ENCODE data around the gene TMEM43.

The TMEM43 gene

DNA sequence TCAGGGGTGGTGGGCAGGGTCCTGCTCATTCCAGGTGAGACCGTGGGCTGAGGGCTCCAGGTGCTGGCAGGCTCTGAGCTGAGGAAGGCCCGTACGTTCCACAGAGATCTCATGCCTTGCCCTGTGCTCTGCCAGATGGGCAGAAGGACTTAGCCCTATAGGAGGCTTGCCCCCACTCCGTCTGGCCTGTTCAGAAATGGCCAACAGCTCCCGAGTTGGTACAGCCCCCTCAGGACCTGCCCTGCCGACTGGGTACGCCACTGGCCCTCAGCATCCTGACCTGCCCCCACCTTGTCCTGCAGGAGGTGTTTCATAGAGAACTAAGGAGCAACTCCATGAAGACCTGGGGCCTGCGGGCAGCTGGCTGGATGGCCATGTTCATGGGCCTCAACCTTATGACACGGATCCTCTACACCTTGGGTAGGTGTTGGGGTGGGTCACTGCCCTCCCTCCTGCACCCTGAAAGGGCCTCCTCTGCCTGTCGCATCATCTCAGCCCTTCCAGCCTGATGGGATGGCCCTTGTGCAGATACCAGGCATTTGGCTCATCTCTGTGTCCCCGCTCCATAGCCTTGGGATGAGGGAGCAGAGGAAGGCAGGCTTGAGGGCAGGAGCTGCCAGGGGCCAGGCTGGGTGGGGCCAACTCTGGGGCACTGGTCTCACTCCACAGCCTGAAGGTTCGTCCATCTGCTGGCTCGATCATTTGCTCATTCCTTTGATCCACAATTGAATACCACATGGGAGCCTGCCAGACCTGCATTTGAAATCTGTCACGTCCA lies 14.2 kb downstream of the TMEM43 start:
- no peak for DNase-seq

DNA sequence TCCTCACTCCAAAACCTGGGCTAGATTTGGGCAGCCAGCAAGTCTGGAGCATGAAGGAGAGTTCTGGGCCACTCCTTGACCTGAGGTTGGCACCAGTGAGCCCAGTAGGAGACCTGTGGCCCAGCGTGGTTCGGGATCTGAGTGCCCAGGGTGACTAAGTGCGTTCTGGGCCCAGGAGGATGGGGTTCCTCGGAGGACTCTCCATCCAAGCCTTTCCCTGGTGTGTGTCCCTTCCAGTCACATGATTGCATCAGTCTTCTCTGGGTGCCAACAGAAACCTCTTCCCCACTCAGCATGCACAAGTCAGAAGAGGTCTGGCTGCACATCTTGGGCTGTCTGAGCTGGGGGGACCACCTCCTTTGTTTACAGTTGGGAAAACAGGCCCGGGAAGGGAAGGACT lies 14.9 kb downstream of the TMEM43 start:
- no peak for DNase-seq

GRCh38 chr3:14140668-14141067 lies 15.8 kb downstream of the TMEM43 start:
- no peak for DNase-seq

- DNase-seq, result no peak
Observed at GRCh38 chr3:14141144-14141543, 16.3 kb downstream of the TMEM43 start.

DNA sequence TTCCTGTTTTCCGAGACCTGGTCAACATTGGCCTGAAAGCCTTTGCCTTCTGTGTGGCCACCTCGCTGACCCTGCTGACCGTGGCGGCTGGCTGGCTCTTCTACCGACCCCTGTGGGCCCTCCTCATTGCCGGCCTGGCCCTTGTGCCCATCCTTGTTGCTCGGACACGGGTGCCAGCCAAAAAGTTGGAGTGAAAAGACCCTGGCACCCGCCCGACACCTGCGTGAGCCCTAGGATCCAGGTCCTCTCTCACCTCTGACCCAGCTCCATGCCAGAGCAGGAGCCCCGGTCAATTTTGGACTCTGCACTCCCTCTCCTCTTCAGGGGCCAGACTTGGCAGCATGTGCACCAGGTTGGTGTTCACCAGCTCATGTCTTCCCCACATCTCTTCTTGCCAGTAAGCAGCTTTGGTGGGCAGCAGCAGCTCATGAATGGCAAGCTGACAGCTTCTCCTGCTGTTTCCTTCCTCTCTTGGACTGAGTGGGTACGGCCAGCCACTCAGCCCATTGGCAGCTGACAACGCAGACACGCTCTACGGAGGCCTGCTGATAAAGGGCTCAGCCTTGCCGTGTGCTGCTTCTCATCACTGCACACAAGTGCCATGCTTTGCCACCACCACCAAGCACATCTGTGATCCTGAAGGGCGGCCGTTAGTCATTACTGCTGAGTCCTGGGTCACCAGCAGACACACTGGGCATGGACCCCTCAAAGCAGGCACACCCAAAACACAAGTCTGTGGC lies 16.9 kb downstream of the TMEM43 start:
- DNase-seq, result no peak

- DNase-seq, result no peak
Observed at GRCh38 chr3:14142567-14143270, 17.9 kb downstream of the TMEM43 start.

DNA sequence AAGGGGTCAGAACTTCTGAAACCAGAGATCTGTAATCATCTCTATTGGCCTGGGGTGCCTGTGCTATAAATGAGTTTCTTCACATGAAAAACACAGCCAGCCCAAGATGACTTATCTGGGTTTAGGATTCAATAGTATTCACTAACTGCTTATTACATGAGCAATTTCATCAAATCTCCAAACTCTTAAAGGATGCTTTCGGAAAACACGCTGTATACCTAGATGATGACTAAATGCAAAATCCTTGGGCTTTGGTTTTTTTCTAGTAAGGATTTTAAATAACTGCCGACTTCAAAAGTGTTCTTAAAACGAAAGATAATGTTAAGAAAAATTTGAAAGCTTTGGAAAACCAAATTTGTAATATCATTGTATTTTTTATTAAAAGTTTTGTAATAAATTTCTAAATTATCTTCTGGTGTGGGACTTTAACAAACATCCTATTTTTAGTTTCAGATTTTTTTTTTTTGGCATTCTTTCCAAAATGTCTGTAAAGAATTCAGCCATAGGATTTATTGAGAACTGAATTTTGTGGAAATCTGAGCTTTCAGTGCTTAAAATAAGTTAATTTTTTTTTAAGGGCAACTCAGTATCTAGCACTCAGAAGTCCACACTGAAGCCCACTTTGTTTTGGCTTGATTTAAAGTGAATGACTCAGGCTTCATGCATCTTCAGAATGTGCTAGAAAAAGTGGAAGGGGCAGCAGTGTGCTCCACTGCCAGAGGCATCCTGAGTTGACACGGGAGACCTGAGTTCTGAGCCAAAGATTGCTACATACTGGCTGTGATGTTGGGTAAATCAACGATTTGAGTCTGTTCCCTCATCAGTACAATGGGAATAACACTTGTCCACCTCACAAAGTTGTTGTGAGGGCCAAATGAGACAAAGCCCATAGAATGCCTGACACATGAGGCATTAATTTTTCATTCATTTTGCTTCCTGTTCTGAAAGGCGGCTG lies 18.7 kb downstream of the TMEM43 start:
- DNase-seq, result no peak

DNA sequence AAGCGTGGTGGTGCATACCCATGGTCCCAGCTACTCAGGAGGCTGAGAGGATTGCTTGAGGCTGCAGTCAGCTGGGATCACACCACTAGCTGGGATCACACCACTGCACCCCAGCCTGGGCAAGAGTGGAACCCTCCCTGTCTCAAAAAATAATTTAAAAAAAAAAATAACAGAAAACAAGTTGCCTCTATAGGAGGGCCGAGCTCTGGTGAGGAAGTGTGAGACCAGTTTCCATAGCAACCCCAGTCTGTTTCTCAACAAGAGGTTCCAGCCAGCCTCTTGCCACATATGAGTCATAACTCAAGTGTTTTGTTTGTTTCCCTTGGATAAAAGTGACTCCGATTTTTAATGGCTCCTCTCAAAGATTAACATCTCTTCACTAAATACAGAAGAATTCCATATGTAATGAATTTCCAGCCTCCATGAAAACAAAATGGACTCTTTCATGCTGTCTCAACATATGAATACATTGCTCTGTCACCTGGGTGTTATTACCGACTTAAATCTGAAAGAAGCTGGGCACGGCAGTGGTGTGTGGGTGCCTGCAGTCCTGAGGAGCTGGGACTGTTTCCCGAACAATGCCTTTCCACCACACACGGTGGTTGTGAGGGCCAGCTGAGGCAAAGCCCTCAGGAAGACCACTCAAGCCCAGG lies 19.7 kb downstream of the TMEM43 start:
- peak; percentile 96 for DNase-seq

DNA sequence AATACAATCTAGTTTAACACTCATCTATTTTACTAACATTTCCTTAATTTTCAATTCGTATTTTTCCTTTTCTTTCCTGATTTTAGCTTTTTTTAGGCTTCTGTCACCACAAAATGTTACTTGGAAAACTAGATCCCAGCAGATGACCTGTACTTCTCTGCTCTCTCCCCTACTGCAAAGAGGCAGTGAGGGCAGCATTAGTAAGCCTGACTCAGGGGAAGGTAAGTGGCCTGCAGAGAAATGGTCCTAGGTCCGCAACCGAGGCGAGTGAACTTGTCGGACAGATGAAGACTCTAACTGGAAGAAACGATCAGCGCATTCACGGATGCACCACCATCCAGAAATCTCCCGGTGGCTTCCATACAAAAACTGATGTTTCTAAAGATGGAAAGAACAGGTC lies 20.4 kb downstream of the TMEM43 start:
- no peak for DNase-seq

- no peak for DNase-seq
Observed at GRCh38 chr3:14145670-14146380, 21.0 kb downstream of the TMEM43 start.

DNA sequence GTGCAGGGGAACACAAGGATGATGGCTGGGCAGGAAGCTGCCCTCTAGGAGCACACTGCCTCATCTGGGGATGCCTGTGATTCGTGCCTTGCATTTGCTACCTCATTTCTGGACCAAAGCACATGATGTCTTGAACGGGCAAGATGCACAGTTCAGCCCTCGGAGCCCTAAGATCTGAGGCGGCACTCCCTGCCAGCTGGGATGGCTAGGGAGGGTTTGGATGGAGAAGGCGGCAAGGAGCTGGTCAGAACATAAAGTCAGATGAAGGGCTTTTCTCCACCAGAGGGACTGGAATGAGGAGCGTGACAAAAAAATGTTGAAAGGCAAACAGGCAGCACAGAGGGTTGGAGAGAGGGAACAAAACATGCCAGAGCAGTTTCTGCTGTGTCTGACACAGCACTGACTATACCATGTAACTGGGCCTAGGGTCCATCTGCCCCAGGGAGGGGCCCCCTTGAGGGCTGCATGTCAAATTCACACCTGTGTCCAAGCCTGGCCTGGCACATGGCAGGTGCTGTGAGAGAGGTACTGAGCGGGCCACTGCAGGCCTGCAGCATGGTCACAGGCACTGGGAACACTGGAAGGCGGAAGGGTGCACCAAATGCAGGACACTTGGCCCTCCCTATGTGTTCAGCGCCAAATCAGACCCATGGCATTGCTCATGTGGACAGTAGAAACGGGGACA lies 21.7 kb downstream of the TMEM43 start:
- DNase-seq, result no peak

DNA sequence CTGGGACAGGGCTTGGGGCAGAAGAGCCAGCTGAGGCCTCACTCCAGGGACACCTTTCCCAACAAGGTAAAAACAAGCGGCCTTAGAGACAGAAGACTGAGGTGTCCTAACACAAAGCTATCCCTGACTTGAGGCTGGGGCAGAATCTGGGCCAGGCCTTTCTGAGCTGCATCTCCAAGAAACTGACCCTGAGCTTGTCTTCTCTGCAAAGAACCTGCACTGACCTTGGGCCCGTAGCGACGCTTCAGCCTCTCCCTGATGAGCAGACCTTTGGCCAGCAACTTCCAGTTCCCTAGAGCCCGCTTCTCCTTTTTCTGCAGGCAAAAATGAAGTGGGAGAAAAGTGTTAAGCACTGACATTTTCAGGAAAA lies 22.2 kb downstream of the TMEM43 start:
- DNase-seq, result no peak

- no peak for DNase-seq
Observed at GRCh38 chr3:14147617-14148016, 22.8 kb downstream of the TMEM43 start.

GRCh38 chr3:14148041-14148985 lies 23.5 kb downstream of the TMEM43 start:
- DNase-seq, result peak; percentile 17

DNA sequence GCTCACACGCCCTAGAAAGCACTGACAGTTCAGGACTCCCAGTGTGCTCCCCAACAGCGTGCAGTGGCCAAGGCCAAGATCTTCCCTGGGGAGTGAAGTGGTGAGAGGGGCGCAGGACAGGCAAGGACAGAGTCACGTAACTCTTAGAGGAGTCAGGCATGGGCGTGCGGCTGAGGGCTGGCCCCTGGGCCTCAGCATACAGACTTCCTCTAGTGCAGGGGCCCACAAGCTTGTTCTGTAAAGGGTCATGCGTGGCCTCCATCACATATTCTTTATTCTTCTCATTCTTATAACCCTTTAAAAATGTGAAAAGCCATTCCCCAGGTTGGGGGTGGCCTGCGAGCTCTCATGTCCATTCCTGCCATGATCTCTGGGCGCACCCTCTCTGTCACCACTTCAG lies 25.2 kb downstream of the TMEM43 start:
- DNase-seq, result no peak

- no peak for DNase-seq
Observed at GRCh38 chr3:14150491-14151230, 25.8 kb downstream of the TMEM43 start.

DNA sequence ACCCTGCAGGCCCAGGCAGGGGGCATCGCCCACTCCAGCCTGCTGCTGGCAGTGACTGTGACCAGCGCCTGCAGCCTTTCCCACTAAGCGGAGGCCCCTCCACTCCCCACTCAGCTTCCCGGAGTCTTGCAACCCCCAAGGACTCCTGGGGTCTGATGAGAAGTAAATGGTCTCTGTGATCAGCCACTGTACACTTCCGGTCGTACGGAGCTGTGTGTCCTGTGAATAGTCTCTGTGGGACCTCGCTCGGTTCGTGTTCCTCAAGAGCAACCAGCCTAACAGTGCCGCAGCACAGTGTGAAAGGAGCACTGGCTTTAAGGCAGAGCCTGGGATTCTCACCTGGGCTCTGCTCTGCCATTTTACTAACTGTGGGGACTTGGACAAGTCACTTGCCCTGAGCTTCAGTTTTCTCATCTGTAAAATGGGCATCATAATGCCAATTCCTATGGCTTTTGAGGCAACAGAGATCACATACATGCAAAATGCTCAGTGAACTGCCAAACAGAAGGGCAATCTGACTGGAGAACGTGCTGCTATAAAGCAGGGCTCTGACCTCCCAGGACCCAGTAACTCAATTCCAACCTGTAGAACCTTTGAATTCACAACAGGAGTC lies 26.7 kb downstream of the TMEM43 start:
- DNase-seq, result no peak

DNA sequence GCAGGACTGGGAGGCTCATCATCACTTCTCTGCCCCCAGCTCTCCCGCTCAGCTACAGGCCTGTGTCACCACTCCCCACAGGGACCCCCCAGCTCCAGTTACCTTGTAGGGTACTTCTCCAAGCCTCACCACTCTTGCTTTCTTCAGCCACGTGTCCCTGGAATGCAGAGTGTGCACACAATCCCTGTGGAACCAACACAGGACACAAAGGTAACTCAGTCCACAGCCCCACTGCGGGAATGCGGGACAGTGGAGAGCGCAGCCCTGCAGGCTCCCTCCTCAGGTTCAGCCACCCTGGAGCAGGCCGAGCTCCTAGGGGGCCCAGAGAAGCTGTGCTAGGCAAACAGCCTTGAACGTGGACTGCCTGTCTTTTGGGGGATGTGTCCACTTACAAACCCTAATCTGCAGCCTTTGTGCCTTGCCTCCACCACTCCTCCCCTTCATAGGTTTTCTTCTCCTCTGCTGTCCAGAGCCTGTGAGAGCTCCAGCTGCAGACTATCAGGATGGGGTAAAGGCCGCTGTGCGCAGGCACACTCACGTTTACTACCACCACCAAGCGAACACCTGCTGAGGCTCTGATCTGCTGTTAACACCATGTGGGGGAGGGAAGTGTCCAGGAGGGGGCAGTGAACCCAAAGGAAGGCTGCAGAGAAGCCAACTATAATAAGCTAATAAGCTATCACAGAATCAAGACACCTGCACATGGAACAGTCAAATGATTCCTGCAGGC lies 27.5 kb downstream of the TMEM43 start:
- DNase-seq, result peak; percentile 53
